ENCODE results near the gene PFKFB3. TPM values are rescaled to one million over a fixed set of nuclear protein-coding genes. Genes with fewer than 3 reads are reported as not detected.
A peak's percentile ranks its signal among the peaks of the same experiment; 100 is the strongest.

The PFKFB3 gene
- total and polyA plus RNA-seq, 7 donors, result 10.2 to 33.2 (median 28.0) TPM

DNA sequence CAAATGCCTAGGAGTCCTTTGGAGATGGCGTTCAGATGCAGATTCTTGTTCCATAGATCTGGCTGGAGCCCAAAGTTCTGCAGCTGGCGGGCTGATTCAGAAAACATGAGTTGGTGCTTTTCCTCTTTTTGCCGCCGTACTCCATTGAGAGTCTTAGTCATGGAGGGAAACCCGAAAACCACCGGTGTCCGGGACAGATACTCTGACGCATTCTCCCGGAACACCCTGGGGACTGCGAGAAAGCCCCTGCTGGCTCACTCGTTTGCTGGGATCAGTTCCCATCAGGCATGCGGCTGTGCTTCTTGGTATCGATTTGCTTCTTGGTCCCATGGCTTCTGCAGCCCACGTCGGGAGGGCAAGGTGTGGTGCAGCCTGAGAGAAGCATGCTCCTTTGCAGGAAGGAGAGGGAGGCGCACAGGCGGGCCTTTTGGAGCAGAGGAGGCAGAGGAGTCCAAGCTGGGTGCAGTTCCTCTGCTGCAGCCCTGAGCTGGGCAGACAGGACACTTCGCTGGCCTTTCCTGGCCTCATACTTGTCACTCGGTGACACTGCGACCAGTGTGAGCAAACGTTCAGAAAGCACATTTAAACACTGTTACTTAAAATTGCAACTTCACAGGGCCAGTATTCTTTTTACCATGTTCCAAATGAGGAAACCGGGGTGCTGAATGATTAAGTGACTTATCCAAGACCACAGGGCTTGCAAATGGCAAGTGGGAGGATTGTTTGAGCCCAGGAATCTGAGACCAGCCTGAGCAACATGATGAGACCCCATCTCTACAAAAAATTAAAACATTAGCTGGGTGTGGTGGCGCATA, 30.6 kb upstream of the PFKFB3 start:
- WGBS, 2 donors, result 53 to 81% methylated on average over 23 of the region's 23 CpGs
- DNase-seq, result peak; percentile 84
- H3K27me3 ChIP-seq, result no peaks in the 10 kb centered on the region
- peak overlapping the region; percentile 7 to 41 (median 29) for H3K27ac ChIP-seq
- no peaks in the 10 kb centered on the region for H3K36me3 ChIP-seq
- TF ChIP-seq, protein P1, sequence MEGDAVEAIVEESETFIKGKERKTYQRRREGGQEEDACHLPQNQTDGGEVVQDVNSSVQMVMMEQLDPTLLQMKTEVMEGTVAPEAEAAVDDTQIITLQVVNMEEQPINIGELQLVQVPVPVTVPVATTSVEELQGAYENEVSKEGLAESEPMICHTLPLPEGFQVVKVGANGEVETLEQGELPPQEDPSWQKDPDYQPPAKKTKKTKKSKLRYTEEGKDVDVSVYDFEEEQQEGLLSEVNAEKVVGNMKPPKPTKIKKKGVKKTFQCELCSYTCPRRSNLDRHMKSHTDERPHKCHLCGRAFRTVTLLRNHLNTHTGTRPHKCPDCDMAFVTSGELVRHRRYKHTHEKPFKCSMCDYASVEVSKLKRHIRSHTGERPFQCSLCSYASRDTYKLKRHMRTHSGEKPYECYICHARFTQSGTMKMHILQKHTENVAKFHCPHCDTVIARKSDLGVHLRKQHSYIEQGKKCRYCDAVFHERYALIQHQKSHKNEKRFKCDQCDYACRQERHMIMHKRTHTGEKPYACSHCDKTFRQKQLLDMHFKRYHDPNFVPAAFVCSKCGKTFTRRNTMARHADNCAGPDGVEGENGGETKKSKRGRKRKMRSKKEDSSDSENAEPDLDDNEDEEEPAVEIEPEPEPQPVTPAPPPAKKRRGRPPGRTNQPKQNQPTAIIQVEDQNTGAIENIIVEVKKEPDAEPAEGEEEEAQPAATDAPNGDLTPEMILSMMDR (IDR thresholded peaks at IDR 0.05), result no peak
- peak in 2 of 4 donors; percentile 61 to 86 for TF ChIP-seq EP300 (IDR thresholded peaks at IDR 0.05)
- TF ChIP-seq POLR2A (IDR thresholded peaks at IDR 0.05), result no peak
- peak in 2 of 4 donors; percentile 50 to 78 for TF ChIP-seq POLR2AphosphoS5 (IDR thresholded peaks at IDR 0.05)
- H3K4me3 ChIP-seq, result no peak overlapping the region
- H3K9me3 ChIP-seq, result no peaks in the 10 kb centered on the region
- intact Hi-C loops (cut with DNase I), result no loop called here
- peaks cover 0 to 69% (median 52%) of the 10 kb centered on the region in 4 donors for H3K4me1 ChIP-seq

DNA sequence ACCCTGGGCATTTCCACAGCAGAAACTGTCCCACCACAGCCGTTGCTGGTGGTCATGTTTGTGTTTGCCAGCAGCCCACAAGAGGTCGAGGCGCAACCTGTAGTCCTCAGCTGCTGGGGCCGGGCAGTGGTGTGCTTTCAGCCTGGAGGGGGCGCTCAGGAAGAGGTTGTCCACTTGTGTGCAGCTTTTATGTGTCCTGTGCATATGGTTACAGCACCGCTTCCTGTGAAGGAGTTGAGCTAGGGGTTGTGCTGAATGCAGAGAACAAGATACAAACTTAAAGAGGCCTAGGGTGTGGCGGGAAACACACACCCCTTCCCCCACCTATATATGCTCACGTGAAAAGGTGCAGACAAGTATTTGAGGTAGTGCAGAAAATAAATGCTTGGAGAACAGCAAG, 29.5 kb upstream of the PFKFB3 start:
- Histone ChIP-seq H3K27ac (peak overlapping the region in 1 of 4 donors; percentile 10), H3K9me3 (no peaks in the 10 kb centered on the region), H3K4me3 (no peak overlapping the region), H3K36me3 (no peaks in the 10 kb centered on the region), H3K4me1 (peaks cover 0 to 69% (median 56%) of the 10 kb centered on the region in 4 donors), H3K27me3 (no peaks in the 10 kb centered on the region)
- intact Hi-C loops (cut with DNase I), result no loop called here
- 53 to 62% methylated on average over 8 of the region's 8 CpGs for WGBS, 2 donors
- no peak for TF ChIP-seq EP300 (IDR thresholded peaks at IDR 0.05)
- TF ChIP-seq POLR2A (IDR thresholded peaks at IDR 0.05), result no peak
- no peak for TF ChIP-seq POLR2AphosphoS5 (IDR thresholded peaks at IDR 0.05)
- TF ChIP-seq, protein P1 (IDR thresholded peaks at IDR 0.05), result no peak
- no peak for DNase-seq

DNA sequence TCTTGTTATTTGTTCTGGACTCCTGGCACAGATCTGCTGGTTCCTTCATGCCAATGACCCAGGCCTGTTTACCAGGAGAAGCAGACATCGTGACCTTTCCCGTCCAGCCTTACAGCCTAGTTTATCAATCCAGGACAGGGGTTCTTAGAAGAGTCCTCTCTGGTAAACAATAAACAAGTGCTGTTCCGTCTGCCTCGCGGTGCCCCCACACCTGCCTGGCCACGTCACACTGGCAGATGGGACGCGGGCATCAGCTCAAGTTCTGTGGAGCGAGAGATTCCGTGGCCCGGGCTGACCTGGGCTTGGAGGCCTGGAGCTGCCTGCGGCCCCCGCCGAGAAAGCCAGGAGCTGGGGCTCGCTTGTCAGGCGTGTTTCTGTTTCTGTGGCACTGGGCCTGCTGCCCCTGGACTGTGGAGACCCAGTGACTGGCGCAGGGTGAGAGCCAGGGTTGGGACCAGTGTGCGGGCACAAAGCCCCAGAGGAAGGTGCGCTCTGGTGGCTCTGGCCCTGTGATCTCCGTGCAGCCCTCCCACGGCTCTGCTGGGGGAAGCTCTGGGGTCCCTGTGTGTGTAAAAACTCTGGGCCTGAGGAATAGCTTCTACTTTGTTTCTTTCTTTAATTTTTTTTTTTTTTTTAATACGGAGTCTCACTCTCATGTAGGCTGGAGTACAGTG, 28.4 kb upstream of the PFKFB3 start:
- H3K4me3 ChIP-seq, result no peak overlapping the region
- DNase-seq, result no peak
- peaks cover 0 to 73% (median 63%) of the 10 kb centered on the region in 4 donors for H3K4me1 ChIP-seq
- TF ChIP-seq POLR2AphosphoS5 (IDR thresholded peaks at IDR 0.05) (no peak), POLR2A (IDR thresholded peaks at IDR 0.05) (no peak), EP300 (IDR thresholded peaks at IDR 0.05) (no peak)
- TF ChIP-seq, protein P1 (IDR thresholded peaks at IDR 0.05), result no peak
- peak overlapping the region; percentile 8 to 32 (median 12) for H3K27ac ChIP-seq
- intact Hi-C loops (cut with DNase I), result no loop called here
- no peaks in the 10 kb centered on the region for H3K9me3 ChIP-seq
- no peaks in the 10 kb centered on the region for H3K27me3 ChIP-seq
- H3K36me3 ChIP-seq, result no peaks in the 10 kb centered on the region
- WGBS, 2 donors, result 92 to 94% methylated on average over 22 of the region's 22 CpGs

DNA sequence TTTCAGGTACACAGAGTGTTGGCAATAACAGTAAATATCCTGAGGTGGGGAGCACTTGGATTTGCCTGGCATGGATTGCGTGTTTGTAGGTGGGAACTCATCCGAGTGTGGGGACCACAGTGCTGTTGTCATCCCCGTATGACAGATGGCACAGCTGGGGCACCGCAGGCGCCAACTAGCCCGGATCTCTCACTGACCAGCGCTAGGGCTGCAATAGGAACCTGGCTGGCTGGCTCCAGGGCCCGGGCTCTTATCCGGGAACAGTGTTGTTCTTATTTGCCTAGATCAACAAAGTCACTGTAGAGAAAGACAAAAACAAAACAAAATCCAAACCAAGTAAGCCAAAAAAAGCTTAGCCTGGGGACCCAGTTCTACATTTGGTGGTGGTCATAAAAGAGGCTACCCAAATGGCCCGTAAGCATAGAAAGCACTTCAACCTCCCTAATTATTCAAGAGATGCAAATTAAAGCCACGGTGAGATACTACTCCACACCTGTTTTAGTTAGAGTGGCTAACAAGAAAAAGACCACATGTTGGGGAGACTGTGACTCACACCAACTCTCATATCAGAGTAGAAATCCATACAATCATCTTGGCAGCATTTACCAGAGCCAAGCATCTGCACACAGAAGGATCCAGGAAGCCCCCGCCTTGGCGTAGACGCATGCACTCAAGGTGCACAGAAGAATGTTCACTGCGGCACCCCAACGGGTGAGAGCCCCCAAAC, 27.2 kb upstream of the PFKFB3 start:
- no peak overlapping the region for H3K4me3 ChIP-seq
- intact Hi-C loops (cut with DNase I), result no loop called here
- no peaks in the 10 kb centered on the region for H3K36me3 ChIP-seq
- H3K27me3 ChIP-seq, result no peaks in the 10 kb centered on the region
- TF ChIP-seq, protein P1 (IDR thresholded peaks at IDR 0.05), result no peak
- TF ChIP-seq POLR2AphosphoS5 (IDR thresholded peaks at IDR 0.05) (no peak), EP300 (IDR thresholded peaks at IDR 0.05) (no peak), POLR2A (IDR thresholded peaks at IDR 0.05) (no peak)
- no peak overlapping the region for H3K27ac ChIP-seq
- peaks cover 0 to 69% (median 56%) of the 10 kb centered on the region in 4 donors for H3K4me1 ChIP-seq
- 90% methylated on average over 16 of the region's 16 CpGs for WGBS, 2 donors
- no peak for DNase-seq
- H3K9me3 ChIP-seq, result no peaks in the 10 kb centered on the region

All from sigmoid colon (tissue), 7 donors.